ENCODE measurements around the gene HOXD12. TPM values are rescaled to one million over a fixed set of nuclear protein-coding genes. Genes with fewer than 3 reads are reported as not detected.

HOXD12 gene
- total RNA-seq, 1 experiment from 2014 or later, result 0.27 TPM

- ATAC-seq, result peak; percentile 72
- no peak for DNase-seq (ENCODE audit: low read depth, low spot score)
- Histone ChIP-seq H3K4me3 (replicated peaks in 1 of 2; ENCODE audit: low read depth in 1 of 2, low read length in 2 of 2) (peak overlapping the region; percentile 40 to 58), H3K27ac (ENCODE audit: low read depth, low read length) (peak overlapping the region; percentile 69), H3K9ac (ENCODE audit: low read length) (peak overlapping the region; percentile 32), H4K20me1 (ENCODE audit: insufficient read depth) (no peaks in the 10 kb centered on the region), H3K4me2 (ENCODE audit: low read length) (peak overlapping the region; percentile 84), H3K4me1 (ENCODE audit: control insufficient read depth in 1 of 2, insufficient read depth in 2 of 2, low read length in 2 of 2) (peaks cover 6 to 18% of the 10 kb centered on the region in 2 experiments; a peak in 3 of 4 replicates), H2AFZ (ENCODE audit: low read depth, low read length, poor library complexity, severe bottlenecking) (peak overlapping the region; percentile 96), H3K27me3 (ENCODE audit: insufficient read depth, low read length) (no peaks in the 10 kb centered on the region), H3K9me2 (ENCODE audit: insufficient read depth) (no peaks in the 10 kb centered on the region), H3K79me2 (ENCODE audit: insufficient read depth, low read length) (no peaks in the 10 kb centered on the region), H3K9me3 (ENCODE audit: control insufficient read depth in 1 of 2, insufficient read depth in 1 of 2, low read depth in 1 of 2, low read length in 2 of 2) (no peaks in the 10 kb centered on the region), H3K36me3 (ENCODE audit: control insufficient read depth in 1 of 2, insufficient read depth in 2 of 2, low read length in 2 of 2) (no peaks in the 10 kb centered on the region)
- ChIA-PET CTCF (interaction anchor here (0.7 to 3.7 kb wide), 7 partner anchors 10 to 524 kb away, joined by 3 to 19 read pairs (median 5); no protein-coding TSS in a partner anchor), POLR2A (no interaction called here), RAD21 (ENCODE audit: low non-redundant PET in 1 of 2, low total read pairs in 2 of 2, uncharacterized antibody in 2 of 2, unreplicated experiment in 2 of 2) (no interaction called here)
- intact Hi-C loops (cut with micrococcal nuclease), result no loop called here
- no TSS peak for BruUV-seq (replicated peaks)
- peak; percentile 59 for TF ChIP-seq ZFX (IDR thresholded peaks at IDR 0.05)
- TF ChIP-seq SP1 (IDR thresholded peaks at IDR 0.05; ENCODE audit: low read depth), result no peak
- TF ChIP-seq EGR1 (IDR thresholded peaks at IDR 0.05; ENCODE audit: low read depth), result peak; percentile 77
- 0 out of 2 replicates have a peak, but pooled peaks have one; percentile 25 for TF ChIP-seq POLR2AphosphoS5 (IDR thresholded peaks at IDR 0.05; ENCODE audit: low read depth, low read length)
- no peak for TF ChIP-seq TCF7L2 (IDR thresholded peaks at IDR 0.05; ENCODE audit: borderline replicate concordance, extremely low read depth, insufficient read depth, insufficient read length)
Observed at GRCh38 chr2:176130147-176130956, 30.8 kb downstream of the HOXD12 start.

DNA sequence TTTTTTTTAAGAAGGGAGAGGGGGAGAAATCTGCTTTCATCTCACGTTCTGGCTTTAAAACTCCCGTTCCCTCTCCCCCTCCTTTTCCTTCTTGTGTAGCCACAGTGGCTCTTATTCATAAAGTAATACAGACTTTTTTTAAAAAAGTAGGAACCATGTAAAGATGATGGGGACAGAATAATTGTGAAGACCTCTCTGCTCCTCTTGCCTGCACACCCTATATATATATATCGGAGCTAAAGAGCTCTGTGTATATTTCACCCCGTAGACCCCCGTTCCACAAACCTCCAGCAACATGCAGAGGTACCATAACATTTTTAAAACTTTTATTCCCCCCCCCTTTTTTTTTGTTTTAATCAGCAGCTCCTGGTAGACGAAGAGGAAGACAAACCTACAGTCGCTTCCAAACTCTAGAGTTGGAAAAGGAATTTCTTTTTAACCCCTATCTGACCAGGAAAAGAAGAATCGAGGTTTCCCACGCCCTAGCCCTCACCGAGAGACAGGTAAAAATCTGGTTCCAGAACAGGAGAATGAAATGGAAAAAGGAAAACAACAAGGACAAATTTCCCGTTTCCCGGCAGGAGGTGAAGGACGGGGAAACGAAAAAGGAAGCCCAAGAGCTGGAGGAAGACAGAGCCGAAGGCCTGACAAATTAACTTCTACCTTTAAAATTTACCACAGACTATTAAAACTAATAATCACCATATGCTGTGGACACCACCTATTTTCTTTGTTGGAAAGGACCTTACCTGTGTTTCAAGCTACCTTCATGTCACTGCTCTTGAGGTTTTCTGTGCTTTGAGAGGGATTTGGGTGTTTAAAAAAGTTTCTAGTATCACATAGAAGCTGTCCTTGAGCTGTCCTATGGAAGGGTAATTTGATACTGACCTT, 31.6 kb downstream of the HOXD12 start:
- BruUV-seq (replicated peaks), result TSS peak; percentile 74
- H3K4me1 ChIP-seq (ENCODE audit: control insufficient read depth in 1 of 2, insufficient read depth in 2 of 2, low read length in 2 of 2), result peaks cover 9 to 24% of the 10 kb centered on the region in 2 experiments; a peak in 3 of 4 replicates
- intact Hi-C loops (cut with micrococcal nuclease), result no loop called here
- CTCF ChIA-PET, result interaction anchor here (0.6 to 3.7 kb wide), 9 partner anchors 9 to 523 kb away, joined by 3 to 19 read pairs (median 4); no protein-coding TSS in a partner anchor
- H2AFZ ChIP-seq (ENCODE audit: low read depth, low read length, poor library complexity, severe bottlenecking), result peak overlapping the region; percentile 96
- POLR2A ChIA-PET, result no interaction called here
- H3K9me3 ChIP-seq (ENCODE audit: control insufficient read depth in 1 of 2, insufficient read depth in 1 of 2, low read depth in 1 of 2, low read length in 2 of 2), result no peaks in the 10 kb centered on the region
- H3K9me2 ChIP-seq (ENCODE audit: insufficient read depth), result no peaks in the 10 kb centered on the region
- no peaks in the 10 kb centered on the region for H3K79me2 ChIP-seq (ENCODE audit: insufficient read depth, low read length)
- H3K27ac ChIP-seq (ENCODE audit: low read depth, low read length), result no peak overlapping the region
- H3K36me3 ChIP-seq (ENCODE audit: control insufficient read depth in 1 of 2, insufficient read depth in 2 of 2, low read length in 2 of 2), result no peaks in the 10 kb centered on the region
- peak overlapping the region; percentile 32 for H3K9ac ChIP-seq (ENCODE audit: low read length)
- no peaks in the 10 kb centered on the region for H4K20me1 ChIP-seq (ENCODE audit: insufficient read depth)
- no peak for ATAC-seq
- peak overlapping the region; percentile 40 to 58 for H3K4me3 ChIP-seq (replicated peaks in 1 of 2; ENCODE audit: low read depth in 1 of 2, low read length in 2 of 2)
- peak overlapping the region; percentile 84 for H3K4me2 ChIP-seq (ENCODE audit: low read length)
- RAD21 ChIA-PET (ENCODE audit: low non-redundant PET in 1 of 2, low total read pairs in 2 of 2, uncharacterized antibody in 2 of 2, unreplicated experiment in 2 of 2), result no interaction called here
- no peak for DNase-seq (ENCODE audit: low read depth, low spot score)
- H3K27me3 ChIP-seq (ENCODE audit: insufficient read depth, low read length), result no peaks in the 10 kb centered on the region
- TF ChIP-seq MAX (IDR thresholded peaks at IDR 0.05) (no peak), ZNF274 (IDR thresholded peaks at IDR 0.05; ENCODE audit: low read depth, low read length) (no peak), CEBPB (IDR thresholded peaks at IDR 0.05; ENCODE audit: low read depth) (no peak), FOSL1 (IDR thresholded peaks at IDR 0.05; ENCODE audit: low read depth) (no peak), SRF (IDR thresholded peaks at IDR 0.05; ENCODE audit: low read depth) (no peak), EZH2 (IDR thresholded peaks at IDR 0.05) (no peak), ELF1 (IDR thresholded peaks at IDR 0.05; ENCODE audit: borderline replicate concordance, low read depth) (no peak), RAD21 (IDR thresholded peaks at IDR 0.05; ENCODE audit: low read depth) (no peak)
- TF ChIP-seq, protein P1, sequence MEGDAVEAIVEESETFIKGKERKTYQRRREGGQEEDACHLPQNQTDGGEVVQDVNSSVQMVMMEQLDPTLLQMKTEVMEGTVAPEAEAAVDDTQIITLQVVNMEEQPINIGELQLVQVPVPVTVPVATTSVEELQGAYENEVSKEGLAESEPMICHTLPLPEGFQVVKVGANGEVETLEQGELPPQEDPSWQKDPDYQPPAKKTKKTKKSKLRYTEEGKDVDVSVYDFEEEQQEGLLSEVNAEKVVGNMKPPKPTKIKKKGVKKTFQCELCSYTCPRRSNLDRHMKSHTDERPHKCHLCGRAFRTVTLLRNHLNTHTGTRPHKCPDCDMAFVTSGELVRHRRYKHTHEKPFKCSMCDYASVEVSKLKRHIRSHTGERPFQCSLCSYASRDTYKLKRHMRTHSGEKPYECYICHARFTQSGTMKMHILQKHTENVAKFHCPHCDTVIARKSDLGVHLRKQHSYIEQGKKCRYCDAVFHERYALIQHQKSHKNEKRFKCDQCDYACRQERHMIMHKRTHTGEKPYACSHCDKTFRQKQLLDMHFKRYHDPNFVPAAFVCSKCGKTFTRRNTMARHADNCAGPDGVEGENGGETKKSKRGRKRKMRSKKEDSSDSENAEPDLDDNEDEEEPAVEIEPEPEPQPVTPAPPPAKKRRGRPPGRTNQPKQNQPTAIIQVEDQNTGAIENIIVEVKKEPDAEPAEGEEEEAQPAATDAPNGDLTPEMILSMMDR (IDR thresholded peaks at IDR 0.05 in 2 of 3, conservative IDR thresholded peaks at IDR 0.05 in 1 of 3; ENCODE audit: borderline replicate concordance in 1 of 3, insufficient read depth in 1 of 3, low read depth in 2 of 3, low read length in 2 of 3), result no peak

All from HCT116 (cell line).